H9 (cell line): ENCODE results near the gene FRS3. TPM values are rescaled to one million over a fixed set of nuclear protein-coding genes. Genes with fewer than 3 reads are reported as not detected.

Experiments used
- DNase-seq: peaks from one replicate; pipeline ENCODE4 v3.0.0-alpha.2; 2017
- H2AFZ ChIP-seq: one replicate; pipeline ENCODE4 v1.6.1; 2013; ENCODE audit warnings: mild to moderate bottlenecking, low read length, control low read depth, moderate library complexity
- H2AK5ac ChIP-seq: 2 replicates; pipeline ENCODE4 v1.6.1; 2013; ENCODE audit warnings: low read length, control low read depth, mixed read lengths; ENCODE audit not compliant: insufficient read length
- H2BK120ac ChIP-seq: one replicate; pipeline ENCODE4 v1.6.1; 2013; ENCODE audit warnings: low read depth, mild to moderate bottlenecking, low read length, control low read depth, inconsistent platforms; ENCODE audit not compliant: poor library complexity, severe bottlenecking
- H2BK12ac ChIP-seq: 2 replicates; pipeline ENCODE4 v1.6.1; 2013; ENCODE audit warnings: low read length, control low read depth, mixed read lengths, low read depth; ENCODE audit not compliant: insufficient read length
- H2BK15ac ChIP-seq: 2 replicates; pipeline ENCODE4 v1.6.1; 2013; ENCODE audit warnings: low read depth, low read length, control low read depth
- H2BK20ac ChIP-seq: one replicate; pipeline ENCODE4 v1.6.1; 2013; ENCODE audit warnings: low read depth, mild to moderate bottlenecking, low read length, control low read depth, inconsistent platforms; ENCODE audit not compliant: poor library complexity, severe bottlenecking
- H2BK5ac ChIP-seq: 2 replicates; pipeline ENCODE4 v1.6.1; 2013; ENCODE audit warnings: low read length, control low read depth, mixed read lengths; ENCODE audit not compliant: insufficient read length
- H3K14ac ChIP-seq: 2 replicates; pipeline ENCODE4 v1.6.1; 2013; ENCODE audit warnings: low read length, control low read depth; ENCODE audit not compliant: insufficient read depth
- H3K18ac ChIP-seq: 2 replicates; pipeline ENCODE4 v1.6.1; 2013; ENCODE audit warnings: low read depth, mild to moderate bottlenecking, mixed read lengths, low read length, control low read depth; ENCODE audit not compliant: insufficient read length
- H3K23ac ChIP-seq: 2 replicates; pipeline ENCODE4 v1.6.1; 2013; ENCODE audit warnings: low read length, control low read depth, mixed read lengths, low read depth; ENCODE audit not compliant: insufficient read length
- H3K23me2 ChIP-seq: 2 replicates; pipeline ENCODE4 v1.6.1; 2013; ENCODE audit warnings: low read depth, mild to moderate bottlenecking, mixed read lengths, low read length, control low read depth; ENCODE audit not compliant: insufficient read length, poor library complexity, severe bottlenecking
- H3K27ac ChIP-seq: 2 replicates; pipeline ENCODE4 v1.5.1; 2013; ENCODE audit warnings: low read length, control low read depth, mixed read lengths, low read depth; ENCODE audit not compliant: insufficient read length
- H3K27me3 ChIP-seq: 2 replicates; pipeline ENCODE4 v1.6.1; 2013; ENCODE audit warnings: low read length, control low read depth, inconsistent platforms; ENCODE audit not compliant: insufficient read depth
- H3K4ac ChIP-seq: 2 replicates; pipeline ENCODE4 v1.6.1; 2013; ENCODE audit warnings: low read depth, mild to moderate bottlenecking, control low read depth, inconsistent platforms, low read length, moderate library complexity
- H3K4me1 ChIP-seq: 2 replicates; pipeline ENCODE4 v1.6.1; 2013; ENCODE audit warnings: low read length, control low read depth, inconsistent platforms; ENCODE audit not compliant: insufficient read depth
- H3K4me2 ChIP-seq: 2 replicates; pipeline ENCODE4 v1.6.1; 2013; ENCODE audit warnings: low read length, control low read depth, mixed read lengths; ENCODE audit not compliant: insufficient read length, insufficient read depth
- H3K56ac ChIP-seq: 2 replicates; pipeline ENCODE4 v1.6.1; 2013; ENCODE audit warnings: low read depth, mild to moderate bottlenecking, mixed read lengths, low read length, control low read depth; ENCODE audit not compliant: insufficient read length
- H3K79me1 ChIP-seq: 2 replicates; pipeline ENCODE4 v1.6.1; 2013; ENCODE audit warnings: low read depth, mild to moderate bottlenecking, moderate library complexity, low read length, control low read depth, inconsistent platforms; ENCODE audit not compliant: insufficient read depth, poor library complexity, severe bottlenecking
- H3K79me2 ChIP-seq: 2 replicates; pipeline ENCODE4 v1.6.1; 2013; ENCODE audit warnings: low read length, control low read depth, inconsistent platforms; ENCODE audit not compliant: insufficient read depth
- H3K9ac ChIP-seq: 2 replicates; pipeline ENCODE4 v1.6.1; 2013; ENCODE audit warnings: low read length, control low read depth, mixed read lengths; ENCODE audit not compliant: insufficient read length; ENCODE audit errors: extremely low read depth
- H3K9me3 ChIP-seq: one replicate; pipeline ENCODE4 v1.6.1; 2013; ENCODE audit warnings: low read depth, low read length, inconsistent platforms; ENCODE audit not compliant: control insufficient read depth
- H3T11ph ChIP-seq: one replicate; pipeline ENCODE4 v1.6.1; 2013; ENCODE audit warnings: mild to moderate bottlenecking, low read length, control low read depth, inconsistent platforms
- H4K20me1 ChIP-seq: one replicate; pipeline ENCODE4 v1.6.1; 2013; ENCODE audit not compliant: control insufficient read depth, insufficient read length, insufficient read depth
- H4K5ac ChIP-seq: 2 replicates; pipeline ENCODE4 v1.6.1; 2013; ENCODE audit warnings: low read depth, mild to moderate bottlenecking, mixed read lengths, low read length, control low read depth; ENCODE audit not compliant: insufficient read length
- H4K8ac ChIP-seq: replicated peaks from 2 replicates; pipeline ENCODE4 v1.6.1; 2013; ENCODE audit warnings: low read length, control low read depth, mixed read lengths, low read depth; ENCODE audit not compliant: insufficient read length
- H4K91ac ChIP-seq: 2 replicates; pipeline ENCODE4 v1.6.1; 2013; ENCODE audit warnings: low read depth, mild to moderate bottlenecking, moderate library complexity, mixed read lengths, low read length, control low read depth; ENCODE audit not compliant: insufficient read length
- H3K27ac Mint-ChIP-seq, 3 experiments: 2 replicates in 2 of 3; 3 replicates in 1 of 3; pipeline ENCODE4 v1.8.0; 2020 to 2021; ENCODE audit warnings: mixed read lengths in 3 of 3, mild to moderate bottlenecking in 1 of 3, moderate library complexity in 1 of 3
- H3K27me3 Mint-ChIP-seq: 2 replicates; pipeline ENCODE4 v1.8.0; 2021; ENCODE audit warnings: low read depth, mild to moderate bottlenecking, moderate library complexity, mixed read lengths
- H3K36me3 Mint-ChIP-seq, 3 experiments: 2 replicates in 2 of 3; 3 replicates in 1 of 3; pipeline ENCODE4 v1.8.0; 2020 to 2021; ENCODE audit warnings: low read depth in 3 of 3, mixed read lengths in 3 of 3; ENCODE audit not compliant: insufficient read depth in 1 of 3
- H3K4me1 Mint-ChIP-seq, 2 experiments: 2 replicates each; pipeline ENCODE4 v1.8.0; 2020; ENCODE audit warnings: mixed read lengths in 2 of 2
- H3K4me3 Mint-ChIP-seq, 2 experiments: 2 replicates in 1 of 2; 3 replicates in 1 of 2; pipeline ENCODE4 v1.8.0; 2020 to 2021; ENCODE audit warnings: mild to moderate bottlenecking in 2 of 2, mixed read lengths in 2 of 2, moderate library complexity in 1 of 2
- H3K9me3 Mint-ChIP-seq, 2 experiments: 2 replicates in 1 of 2; 3 replicates in 1 of 2; pipeline ENCODE4 v1.8.0; 2020; ENCODE audit warnings: mild to moderate bottlenecking in 2 of 2, mixed read lengths in 2 of 2, moderate library complexity in 1 of 2
- WGBS: extraction: QIAGEN DNeasy Blood & Tissue Kit; methylation state at CpG from one replicate; pipeline ENCODE4 v1.1.7; 2013; ENCODE audit warnings: missing lambda C conversion rate, low lambda C conversion rate, mixed read lengths; ENCODE audit not compliant: insufficient read length; ENCODE audit errors: extremely low coverage; 5-methylcytosine and 5-hydroxymethylcytosine counted together
- long read RNA-seq: library from polyadenylated mRNA; unstranded; transcript quantifications from one replicate; pipeline ENCODE4 v2.0.0, GENCODE V29; 2020
- total RNA-seq: library from RNA; stranded (reverse); gene quantifications from 2 replicates; pipeline ENCODE4 v1.2.1, GENCODE V29; 2021
- TF ChIP-seq, protein P1 (sequence below): fragments of 200-600 bp; sonication (generic); conservative IDR thresholded peaks from 3 replicates; pipeline ENCODE4 v1.8.0; 2021; ENCODE audit warnings: antibody characterized with exemption, mild to moderate bottlenecking

The FRS3 gene, protein sequence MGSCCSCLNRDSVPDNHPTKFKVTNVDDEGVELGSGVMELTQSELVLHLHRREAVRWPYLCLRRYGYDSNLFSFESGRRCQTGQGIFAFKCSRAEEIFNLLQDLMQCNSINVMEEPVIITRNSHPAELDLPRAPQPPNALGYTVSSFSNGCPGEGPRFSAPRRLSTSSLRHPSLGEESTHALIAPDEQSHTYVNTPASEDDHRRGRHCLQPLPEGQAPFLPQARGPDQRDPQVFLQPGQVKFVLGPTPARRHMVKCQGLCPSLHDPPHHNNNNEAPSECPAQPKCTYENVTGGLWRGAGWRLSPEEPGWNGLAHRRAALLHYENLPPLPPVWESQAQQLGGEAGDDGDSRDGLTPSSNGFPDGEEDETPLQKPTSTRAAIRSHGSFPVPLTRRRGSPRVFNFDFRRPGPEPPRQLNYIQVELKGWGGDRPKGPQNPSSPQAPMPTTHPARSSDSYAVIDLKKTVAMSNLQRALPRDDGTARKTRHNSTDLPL
- total RNA-seq, result 4.6 and 4.8 TPM in 2 replicates
- long read RNA-seq, partial matches to known transcripts, result 2 of 4 reads
- long read RNA-seq, other reads (novel, unspliced or antisense), result 1 of 4 reads

DNA sequence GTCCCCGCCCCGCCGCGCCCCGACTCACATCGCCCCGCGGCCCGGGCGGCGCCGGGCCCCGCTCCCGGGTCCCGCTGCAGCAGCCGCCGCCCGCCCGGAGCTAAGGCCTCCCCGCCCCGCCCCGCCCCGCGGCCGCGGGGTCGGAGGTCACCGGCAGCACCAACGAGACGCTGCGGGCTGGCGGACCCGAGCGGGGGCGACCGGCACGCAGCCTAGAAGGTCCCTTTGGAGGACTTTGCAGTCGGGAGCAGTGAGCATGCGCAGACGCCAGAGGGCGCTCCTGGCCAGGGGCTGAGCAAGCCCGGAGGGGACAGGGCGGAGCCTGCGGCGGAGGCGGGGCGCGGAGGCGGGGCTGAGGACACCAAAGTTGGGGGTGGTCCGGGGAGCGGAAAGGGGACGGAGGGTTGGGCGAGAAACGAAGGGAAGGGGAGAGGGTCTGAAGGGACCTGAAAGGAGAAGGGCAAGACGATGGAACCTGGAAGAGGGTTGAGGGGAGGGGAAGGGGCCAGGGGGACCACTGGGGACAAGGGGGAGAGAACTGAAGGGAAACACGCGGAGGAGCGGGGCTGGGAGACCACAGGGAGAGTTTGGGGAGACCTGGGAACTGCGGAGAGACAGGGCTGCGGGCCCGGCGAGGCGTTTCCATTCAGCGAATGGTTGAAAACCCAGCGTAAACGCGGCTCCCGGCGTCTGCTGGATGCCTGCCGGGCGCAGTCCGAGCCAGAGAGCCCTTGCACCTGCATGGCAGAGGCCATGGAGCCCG is at the start of gene FRS3:
Gene FRS3, minus strand, starts transcription at position 113 of the 763 bp plus-strand sequence. CDS start 2,913 bp downstream, outside the sequence.
- peak within 1 kb of the TSS; percentile 54 for H3K9ac ChIP-seq
- TF ChIP-seq, protein P1, sequence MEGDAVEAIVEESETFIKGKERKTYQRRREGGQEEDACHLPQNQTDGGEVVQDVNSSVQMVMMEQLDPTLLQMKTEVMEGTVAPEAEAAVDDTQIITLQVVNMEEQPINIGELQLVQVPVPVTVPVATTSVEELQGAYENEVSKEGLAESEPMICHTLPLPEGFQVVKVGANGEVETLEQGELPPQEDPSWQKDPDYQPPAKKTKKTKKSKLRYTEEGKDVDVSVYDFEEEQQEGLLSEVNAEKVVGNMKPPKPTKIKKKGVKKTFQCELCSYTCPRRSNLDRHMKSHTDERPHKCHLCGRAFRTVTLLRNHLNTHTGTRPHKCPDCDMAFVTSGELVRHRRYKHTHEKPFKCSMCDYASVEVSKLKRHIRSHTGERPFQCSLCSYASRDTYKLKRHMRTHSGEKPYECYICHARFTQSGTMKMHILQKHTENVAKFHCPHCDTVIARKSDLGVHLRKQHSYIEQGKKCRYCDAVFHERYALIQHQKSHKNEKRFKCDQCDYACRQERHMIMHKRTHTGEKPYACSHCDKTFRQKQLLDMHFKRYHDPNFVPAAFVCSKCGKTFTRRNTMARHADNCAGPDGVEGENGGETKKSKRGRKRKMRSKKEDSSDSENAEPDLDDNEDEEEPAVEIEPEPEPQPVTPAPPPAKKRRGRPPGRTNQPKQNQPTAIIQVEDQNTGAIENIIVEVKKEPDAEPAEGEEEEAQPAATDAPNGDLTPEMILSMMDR, result peak; percentile 93
- peaks cover 9% of the 10 kb centered on the region; the same call in 1 of the 2 replicates for H3K27me3 ChIP-seq
- no peaks in the 10 kb centered on the region for H4K20me1 ChIP-seq
- no peak within 1 kb of the TSS for H2BK15ac ChIP-seq
- H3K4me1 ChIP-seq, result no peaks in the 10 kb centered on the region
- H3K14ac ChIP-seq, result no peak within 1 kb of the TSS; the same call in 1 of the 2 replicates
- H3K27ac ChIP-seq, result no peak within 1 kb of the TSS
- H3K4ac ChIP-seq, result no peak within 1 kb of the TSS
- H2BK12ac ChIP-seq, result no peak within 1 kb of the TSS
- peaks cover 11% of the 10 kb centered on the region for H3K23me2 ChIP-seq
- Mint-ChIP-seq H3K4me3 (peak within 1 kb of the TSS; percentile 80 to 91), H3K27me3 (peaks cover 47% of the 10 kb centered on the region), H3K4me1 (peaks cover 17 to 22% of the 10 kb centered on the region in 2 experiments), H3K36me3 (peaks cover under 1 to 7% (median 3%) of the 10 kb centered on the region in 3 experiments; a peak in 4 of 7 replicates), H3K27ac (peak within 1 kb of the TSS in 1 of 3 experiments; percentile 75; a peak in 3 of 7 replicates), H3K9me3 (no peaks in the 10 kb centered on the region)
- H2BK5ac ChIP-seq, result no peak within 1 kb of the TSS
- H3K56ac ChIP-seq, result no peak within 1 kb of the TSS
- no peak within 1 kb of the TSS for H3K23ac ChIP-seq
- no peaks in the 10 kb centered on the region for H3K9me3 ChIP-seq
- H3T11ph ChIP-seq, result no peak within 1 kb of the TSS
- peak within 1 kb of the TSS; percentile 96 for H3K4me2 ChIP-seq
- no peak within 1 kb of the TSS for H2BK20ac ChIP-seq
- no peak within 1 kb of the TSS for H2BK120ac ChIP-seq
- no CpG with 5 or more reads among the region's 73 CpGs for WGBS
- H4K91ac ChIP-seq, result no peak within 1 kb of the TSS
- H2AFZ ChIP-seq, result no peak within 1 kb of the TSS
- H4K5ac ChIP-seq, result no peak within 1 kb of the TSS
- no peaks in the 10 kb centered on the region for H3K79me1 ChIP-seq
- H2AK5ac ChIP-seq, result no peak within 1 kb of the TSS
- no peak within 1 kb of the TSS for H3K18ac ChIP-seq
- peak; percentile 97 for DNase-seq
- H4K8ac ChIP-seq, result no peak within 1 kb of the TSS
- H3K79me2 ChIP-seq, result no peaks in the 10 kb centered on the region
